Mucosa of stomach (tissue), 1 donor: ENCODE results near the gene B3GALT5.

Source experiments
- H3K27me3 ChIP-seq: one replicate; pipeline ENCODE4 v1.7.0; 2013; ENCODE audit warnings: mild to moderate bottlenecking, low read length; ENCODE audit not compliant: control insufficient read depth, insufficient read depth
- H3K36me3 ChIP-seq: one replicate; pipeline ENCODE4 v1.7.0; 2013; ENCODE audit warnings: low read length; ENCODE audit not compliant: control insufficient read depth, insufficient read depth
- H3K4me1 ChIP-seq: one replicate; pipeline ENCODE4 v1.7.0; 2013; ENCODE audit warnings: mild to moderate bottlenecking, low read length; ENCODE audit not compliant: control insufficient read depth, insufficient read depth
- H3K4me3 ChIP-seq: one replicate; pipeline ENCODE4 v1.7.0; 2013; ENCODE audit warnings: low read length
- H3K9ac ChIP-seq: one replicate; pipeline ENCODE4 v1.7.0; 2013; ENCODE audit warnings: mild to moderate bottlenecking, low read length, moderate library complexity
- H3K9me3 ChIP-seq: one replicate; pipeline ENCODE4 v1.7.0; 2013; ENCODE audit warnings: mild to moderate bottlenecking, low read length, moderate library complexity; ENCODE audit not compliant: control insufficient read depth
- donor health status: Pancreatic carcinoma.

Gene B3GALT5

DNA sequence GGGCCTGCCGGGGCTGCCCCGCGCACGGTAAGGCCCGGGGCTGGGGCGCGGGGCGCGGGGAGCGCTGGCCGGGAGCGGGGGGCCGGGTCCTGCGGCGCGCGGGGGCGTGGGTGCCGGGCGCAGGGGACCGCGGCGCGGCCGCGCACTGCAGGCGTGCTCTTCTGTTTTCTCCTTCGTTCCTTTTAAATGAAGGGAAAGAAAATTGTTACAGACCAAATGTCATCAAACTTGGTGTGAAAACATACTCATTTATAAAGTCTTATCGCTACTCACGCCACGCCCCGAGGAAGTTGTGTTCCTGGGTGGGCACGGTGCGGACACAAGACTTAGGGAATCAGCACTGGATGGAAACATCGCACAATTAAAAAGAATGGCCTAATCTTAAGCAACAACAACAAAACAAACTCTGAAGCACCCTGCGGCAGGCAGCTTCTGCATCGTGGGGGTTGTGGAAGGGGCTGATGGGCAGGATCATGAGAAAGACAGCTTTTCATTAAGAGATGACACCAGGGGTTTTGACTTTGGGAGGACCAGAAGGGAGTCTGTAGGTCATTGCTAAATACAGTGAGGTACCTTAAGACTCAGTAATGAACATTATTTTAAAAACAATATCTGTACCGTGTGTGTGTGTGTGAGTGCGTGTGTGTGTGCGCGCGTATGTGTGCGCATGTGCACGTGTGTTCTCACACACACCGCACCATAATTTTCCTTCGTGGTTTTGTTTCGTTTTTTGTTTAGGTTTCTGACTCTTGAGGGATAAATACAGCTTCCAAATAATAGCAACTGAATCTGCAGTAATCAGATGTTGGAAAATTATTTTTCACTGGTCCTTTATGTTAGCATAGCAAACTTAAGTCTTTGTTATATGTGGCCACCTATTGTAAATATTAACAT is 548 bp downstream of the B3GALT5 start:
- no peak overlapping the region for H3K9ac ChIP-seq

GRCh38 chr21:39616211-39616772 is 3.6 kb downstream of the B3GALT5 start:
- Histone ChIP-seq H3K4me3 (no peak overlapping the region), H3K27me3 (peaks cover 15% of the 10 kb centered on the region), H3K9ac (no peak overlapping the region), H3K36me3 (no peaks in the 10 kb centered on the region), H3K9me3 (no peaks in the 10 kb centered on the region), H3K4me1 (peaks cover 23% of the 10 kb centered on the region)

More for the DNA sequence above, 548 bp downstream of the B3GALT5 start:
- Histone ChIP-seq H3K9me3 (no peaks in the 10 kb centered on the region), H3K4me1 (peaks cover 43% of the 10 kb centered on the region), H3K4me3 (peak overlapping the region; percentile 47), H3K27me3 (peaks cover 15% of the 10 kb centered on the region), H3K36me3 (no peaks in the 10 kb centered on the region)

- Histone ChIP-seq H3K4me1 (peaks cover 12% of the 10 kb centered on the region), H3K9me3 (no peaks in the 10 kb centered on the region), H3K4me3 (no peak overlapping the region), H3K36me3 (no peaks in the 10 kb centered on the region), H3K9ac (no peak overlapping the region), H3K27me3 (no peaks in the 10 kb centered on the region)
Measured at GRCh38 chr21:39620856-39621255, 8.1 kb downstream of the B3GALT5 start.

DNA sequence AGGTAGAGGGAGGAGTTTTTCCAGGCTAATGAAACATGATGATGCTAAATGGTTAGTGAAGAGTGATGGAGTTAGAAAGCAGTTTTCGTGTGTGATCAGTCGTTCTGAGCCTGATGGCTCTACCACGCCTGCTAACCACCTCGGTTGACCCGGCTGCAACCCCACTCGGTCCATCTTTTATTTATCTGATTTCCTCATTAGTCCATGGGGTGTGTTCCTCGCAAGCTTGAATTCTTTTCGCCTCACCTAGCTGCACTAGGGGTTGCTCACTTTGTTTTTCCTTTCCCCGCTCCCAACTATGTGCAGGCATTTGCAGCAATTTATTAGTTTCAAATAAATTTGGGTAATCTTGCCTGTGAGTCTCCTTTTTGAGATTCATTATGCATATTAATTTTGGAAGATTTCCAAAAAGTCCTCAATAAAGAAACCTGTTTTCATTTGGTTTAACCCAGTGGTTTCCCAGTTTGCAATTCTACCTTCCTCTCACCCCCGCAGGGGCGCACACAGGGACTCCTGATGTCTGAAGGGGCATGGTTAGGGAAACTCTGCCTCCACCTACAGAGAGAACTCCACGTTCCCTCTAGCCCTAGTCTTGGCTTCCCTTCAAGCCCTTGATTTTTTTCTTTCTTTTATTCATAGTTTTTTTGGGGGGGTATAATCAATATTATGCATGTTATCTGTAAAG is 12.6 kb downstream of the B3GALT5 start:
- Histone ChIP-seq H3K9me3 (no peaks in the 10 kb centered on the region), H3K27me3 (no peaks in the 10 kb centered on the region), H3K9ac (peak overlapping the region; percentile 42), H3K4me3 (no peak overlapping the region), H3K36me3 (no peaks in the 10 kb centered on the region), H3K4me1 (peaks cover 16% of the 10 kb centered on the region)

DNA sequence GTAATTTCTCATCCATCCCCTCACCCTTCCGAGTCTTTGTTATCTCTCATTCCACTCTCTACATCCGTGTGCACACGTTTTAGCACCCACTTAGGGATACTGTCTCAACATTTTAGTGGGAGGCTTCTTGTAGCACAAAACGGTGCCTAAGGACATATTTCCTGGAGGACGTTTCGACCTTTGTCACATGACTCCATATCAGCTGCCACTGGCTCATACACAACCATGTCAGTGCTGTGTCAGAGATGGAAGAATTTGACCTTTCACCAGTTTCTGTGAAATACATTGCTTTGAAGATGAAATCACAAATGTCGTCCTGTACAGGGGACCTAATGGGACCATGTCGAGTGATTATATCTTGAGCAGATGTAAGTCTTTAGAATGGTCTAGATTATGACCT is 15.6 kb downstream of the B3GALT5 start:
- Histone ChIP-seq H3K36me3 (no peaks in the 10 kb centered on the region), H3K9me3 (no peaks in the 10 kb centered on the region), H3K27me3 (no peaks in the 10 kb centered on the region), H3K9ac (no peak overlapping the region), H3K4me3 (no peak overlapping the region), H3K4me1 (peaks cover 31% of the 10 kb centered on the region)

- Histone ChIP-seq H3K4me1 (peaks cover 42% of the 10 kb centered on the region), H3K27me3 (no peaks in the 10 kb centered on the region), H3K4me3 (no peak overlapping the region), H3K36me3 (no peaks in the 10 kb centered on the region), H3K9me3 (no peaks in the 10 kb centered on the region), H3K9ac (no peak overlapping the region)
Measured at GRCh38 chr21:39630191-39630591, 17.5 kb downstream of the B3GALT5 start.

DNA sequence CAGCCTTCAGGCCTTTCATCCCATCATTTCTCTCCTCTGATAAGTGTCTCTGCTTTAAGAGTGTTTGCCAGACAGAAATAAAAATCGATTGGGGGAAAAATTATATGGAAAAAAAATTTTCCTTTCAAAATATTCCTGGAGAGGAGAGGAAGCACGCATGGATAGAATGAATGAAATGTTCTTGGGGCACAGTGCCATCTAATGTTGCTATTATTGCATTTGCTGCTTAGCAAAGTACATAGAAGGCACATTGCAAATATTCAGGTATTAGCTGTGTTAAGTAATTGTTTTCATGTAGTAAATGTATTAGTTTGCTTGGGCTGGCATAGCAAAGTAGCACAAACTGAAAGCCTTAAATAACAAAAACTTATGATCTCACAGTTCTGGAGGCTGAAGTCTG is 18.1 kb downstream of the B3GALT5 start:
- H3K4me1 ChIP-seq: peaks cover 36% of the 10 kb centered on the region
- no peaks in the 10 kb centered on the region for H3K36me3 ChIP-seq
- no peaks in the 10 kb centered on the region for H3K9me3 ChIP-seq
- no peaks in the 10 kb centered on the region for H3K27me3 ChIP-seq
- no peak overlapping the region for H3K9ac ChIP-seq
- H3K4me3 ChIP-seq: no peak overlapping the region

GRCh38 chr21:39631842-39632562 is 19.3 kb downstream of the B3GALT5 start:
- Histone ChIP-seq H3K36me3 (no peaks in the 10 kb centered on the region), H3K9ac (no peak overlapping the region), H3K4me3 (no peak overlapping the region), H3K9me3 (no peaks in the 10 kb centered on the region), H3K27me3 (no peaks in the 10 kb centered on the region), H3K4me1 (peaks cover 46% of the 10 kb centered on the region)

DNA sequence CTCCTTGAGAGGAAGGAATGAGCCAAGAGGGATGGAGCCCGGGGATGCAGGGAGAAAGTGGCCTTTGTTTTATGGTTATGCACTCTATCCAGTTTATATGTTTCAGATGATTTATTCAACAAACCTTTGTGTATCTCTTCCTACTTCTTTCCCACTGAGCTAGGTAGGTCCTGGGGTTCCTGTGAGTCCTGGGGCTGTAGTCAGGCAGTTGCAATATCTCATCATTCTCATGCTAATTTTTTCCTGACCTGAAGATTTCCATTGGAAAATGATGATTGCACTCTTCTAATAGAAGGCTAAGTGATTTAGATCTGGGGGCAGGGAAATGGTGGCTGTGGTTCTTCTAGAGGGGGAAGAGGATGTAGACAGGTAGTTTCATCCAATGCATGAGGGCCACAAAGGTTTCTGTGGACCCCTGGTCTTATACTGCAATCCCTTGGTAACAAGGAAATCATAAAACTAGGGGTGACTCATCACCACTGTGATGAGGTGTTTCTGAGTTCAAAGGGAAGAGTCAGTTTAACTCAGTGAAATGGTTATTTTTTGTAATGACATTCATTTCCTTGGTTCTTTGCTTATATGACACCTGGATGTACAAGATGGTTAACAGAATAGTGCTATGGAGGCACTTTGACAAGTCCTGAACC is 20.2 kb downstream of the B3GALT5 start:
- Histone ChIP-seq H3K4me1 (peaks cover 55% of the 10 kb centered on the region), H3K9me3 (no peaks in the 10 kb centered on the region), H3K27me3 (no peaks in the 10 kb centered on the region), H3K4me3 (no peak overlapping the region), H3K9ac (no peak overlapping the region), H3K36me3 (no peaks in the 10 kb centered on the region)

DNA sequence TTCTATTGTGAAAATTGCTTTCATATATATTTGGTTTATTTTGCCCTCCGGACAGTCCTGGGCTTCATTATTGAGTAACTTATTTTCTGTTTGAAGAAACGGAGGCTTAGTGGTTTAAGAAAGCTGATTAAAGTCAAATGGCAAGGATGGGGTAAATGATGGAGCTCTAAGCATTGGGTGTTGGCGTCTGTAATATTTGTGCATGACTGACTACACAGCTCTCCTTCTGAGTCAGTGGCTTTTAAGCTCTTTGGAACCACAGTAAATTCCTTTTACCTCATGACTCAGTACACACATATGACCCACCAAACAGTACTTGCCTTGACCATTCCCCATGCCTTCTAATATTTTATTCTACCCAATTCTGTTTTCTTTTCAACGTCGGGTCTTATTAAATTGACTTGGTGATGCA is 21.0 kb downstream of the B3GALT5 start:
- no peak overlapping the region for H3K4me3 ChIP-seq

GRCh38 chr21:39634507-39634906 is 21.8 kb downstream of the B3GALT5 start:
- Histone ChIP-seq H3K36me3 (no peaks in the 10 kb centered on the region), H3K9me3 (no peaks in the 10 kb centered on the region), H3K4me3 (no peak overlapping the region), H3K9ac (no peak overlapping the region), H3K27me3 (no peaks in the 10 kb centered on the region), H3K4me1 (peaks cover 66% of the 10 kb centered on the region)

More for the DNA sequence above, 21.0 kb downstream of the B3GALT5 start:
- Histone ChIP-seq H3K9ac (no peak overlapping the region), H3K9me3 (no peaks in the 10 kb centered on the region), H3K27me3 (no peaks in the 10 kb centered on the region), H3K4me1 (peaks cover 64% of the 10 kb centered on the region), H3K36me3 (no peaks in the 10 kb centered on the region)
